Measurements from ENCODE around the gene RASSF10. TPM values are rescaled to one million over a fixed set of nuclear protein-coding genes. Genes with fewer than 3 reads are reported as not detected.

Gene RASSF10
- total RNA-seq, 2 experiments from 2014 or later, result not detected

- no peaks in the 10 kb centered on the region for H3K9me3 Mint-ChIP-seq
- no peak overlapping the region for H3K27ac Mint-ChIP-seq
- peaks cover 3% of the 10 kb centered on the region for H3K4me1 Mint-ChIP-seq (ENCODE audit: low read depth)
- peaks cover 52% of the 10 kb centered on the region for H3K27me3 Mint-ChIP-seq
- H3K36me3 Mint-ChIP-seq (ENCODE audit: low read depth), result no peaks in the 10 kb centered on the region
- CTCF ChIA-PET, result interaction anchor here (1.4 kb wide), 1 partner anchor 49 kb away, joined by 3 read pairs; no protein-coding TSS in a partner anchor
- TF ChIP-seq CTCF (IDR thresholded peaks at IDR 0.05), result no peak
- ATAC-seq, result no peak
- no peak overlapping the region for H3K4me3 Mint-ChIP-seq
- intact Hi-C loops (cut with micrococcal nuclease), result no loop called here
- POLR2A ChIA-PET, result no interaction called here
- no peak for DNase-seq
These were observed 4.0 kb downstream of the RASSF10 start for GRCh38 chr11:13013054-13013488.

- peaks cover 38% of the 10 kb centered on the region for H3K27me3 Mint-ChIP-seq
These were observed 6.6 kb downstream of the RASSF10 start for GRCh38 chr11:13015753-13016152.

GRCh38 chr11:13016415-13016814 is 7.3 kb downstream of the RASSF10 start:
- Mint-ChIP-seq H3K4me3 (no peak overlapping the region), H3K4me1 (ENCODE audit: low read depth) (no peaks in the 10 kb centered on the region), H3K27me3 (peaks cover 34% of the 10 kb centered on the region), H3K36me3 (ENCODE audit: low read depth) (no peaks in the 10 kb centered on the region), H3K27ac (no peak overlapping the region), H3K9me3 (no peaks in the 10 kb centered on the region)
- ChIA-PET CTCF (no interaction called here), POLR2A (no interaction called here)
- intact Hi-C loops (cut with micrococcal nuclease), result no loop called here
- no peak for ATAC-seq
- no peak for DNase-seq
- no peak for TF ChIP-seq CTCF (IDR thresholded peaks at IDR 0.05)

More at GRCh38 chr11:13015753-13016152, 6.6 kb downstream of the RASSF10 start:
- DNase-seq (no peak), ATAC-seq (no peak)
- Mint-ChIP-seq H3K9me3 (no peaks in the 10 kb centered on the region), H3K4me1 (ENCODE audit: low read depth) (no peaks in the 10 kb centered on the region), H3K4me3 (no peak overlapping the region), H3K27ac (no peak overlapping the region), H3K36me3 (ENCODE audit: low read depth) (no peaks in the 10 kb centered on the region)
- intact Hi-C loops (cut with micrococcal nuclease), result no loop called here
- no peak for TF ChIP-seq CTCF (IDR thresholded peaks at IDR 0.05)
- CTCF ChIA-PET, result no interaction called here
- POLR2A ChIA-PET, result no interaction called here

GRCh38 chr11:13019313-13019712 is 10.2 kb downstream of the RASSF10 start:
- intact Hi-C loops (cut with micrococcal nuclease), result no loop called here
- H3K4me1 Mint-ChIP-seq (ENCODE audit: low read depth), result no peaks in the 10 kb centered on the region
- no peak overlapping the region for H3K27ac Mint-ChIP-seq
- TF ChIP-seq CTCF (IDR thresholded peaks at IDR 0.05), result no peak
- H3K27me3 Mint-ChIP-seq, result peaks cover 28% of the 10 kb centered on the region
- POLR2A ChIA-PET, result no interaction called here
- no peak overlapping the region for H3K4me3 Mint-ChIP-seq
- ATAC-seq (no peak), DNase-seq (no peak)
- no peaks in the 10 kb centered on the region for H3K9me3 Mint-ChIP-seq
- CTCF ChIA-PET, result no interaction called here
- H3K36me3 Mint-ChIP-seq (ENCODE audit: low read depth), result no peaks in the 10 kb centered on the region

DNA sequence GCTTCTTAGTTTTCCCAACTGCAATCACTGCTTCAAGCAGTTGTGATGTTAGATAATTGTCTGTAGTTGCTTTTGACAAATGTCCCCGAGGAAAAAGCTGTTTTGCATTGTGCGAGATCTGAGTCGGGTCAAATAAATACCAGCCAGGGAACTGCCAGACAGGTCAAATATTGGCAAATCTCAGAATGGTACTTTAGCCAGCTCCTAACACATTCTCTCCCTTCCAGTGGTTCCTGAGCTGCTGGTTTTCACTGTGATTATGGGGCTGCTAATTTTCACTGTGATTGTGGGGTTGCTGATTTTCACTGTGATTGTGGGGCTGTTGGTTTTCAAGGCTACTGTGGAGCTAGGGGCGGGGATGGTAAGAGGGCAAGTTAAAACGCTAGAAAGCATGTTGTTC is 14.3 kb downstream of the RASSF10 start:
- Mint-ChIP-seq H3K27ac (no peak overlapping the region), H3K27me3 (peaks cover 24% of the 10 kb centered on the region), H3K4me1 (ENCODE audit: low read depth) (no peaks in the 10 kb centered on the region), H3K36me3 (ENCODE audit: low read depth) (no peaks in the 10 kb centered on the region), H3K4me3 (no peak overlapping the region), H3K9me3 (no peaks in the 10 kb centered on the region)
- DNase-seq (no peak), ATAC-seq (no peak)
- POLR2A ChIA-PET, result no interaction called here
- intact Hi-C loops (cut with micrococcal nuclease), result no loop called here
- CTCF ChIA-PET, result interaction anchor here (0.9 kb wide), 1 partner anchor 13 kb away, joined by 3 read pairs; no protein-coding TSS in a partner anchor
- no peak for TF ChIP-seq CTCF (IDR thresholded peaks at IDR 0.05)
